Ascending aorta (tissue), 2 donors: ENCODE results near the gene DDHD1. TPM values are rescaled to one million over a fixed set of nuclear protein-coding genes. Genes with fewer than 3 reads are reported as not detected.
"Not testable (repeated sequence)": the region's sequence is repeated elsewhere in the genome, so short reads cannot be mapped to it uniquely, and the experiment has no call there.

Experiments
- DNase-seq, 2 donors: peaks; one replicate each; pipeline ENCODE4 v3.0.0-alpha.2; 2019; ENCODE audit warnings: low spot score in 2 of 2
- H3K27ac ChIP-seq, 2 donors: fragments of 200-600 bp; sonication (generic); one replicate each; pipeline ENCODE4 v1.5.1; 2016 to 2017; ENCODE audit warnings: mild to moderate bottlenecking in 1 of 2
- H3K27me3 ChIP-seq: fragments of 200-600 bp; sonication (generic); one replicate; pipeline ENCODE4 v1.5.1; 2017
- H3K36me3 ChIP-seq, 2 donors: fragments of 200-600 bp; sonication (generic); one replicate each; pipeline ENCODE4 v1.5.1; 2016
- H3K4me1 ChIP-seq, 2 donors: fragments of 200-600 bp; sonication (generic); one replicate each; pipeline ENCODE4 v1.5.1; 2016 to 2017; ENCODE audit warnings: mild to moderate bottlenecking in 1 of 2
- H3K4me3 ChIP-seq, 2 donors: fragments of 200-600 bp; sonication (generic); one replicate each; pipeline ENCODE4 v1.5.1; 2016 to 2017; ENCODE audit warnings: mild to moderate bottlenecking in 1 of 2
- H3K9me3 ChIP-seq, 2 donors: fragments of 200-600 bp; sonication (generic); one replicate each; pipeline ENCODE4 v1.5.1; 2016
- intact Hi-C: fragments of 100-400 bp; cut with DNase I; formaldehyde crosslinking; loops from one replicate; pipeline ENCODE4 v1.15.1; 2023
- total RNA-seq: library from RNA; depleted of rRNA; stranded (reverse); fragments of >200 nt; gene quantifications from one replicate; pipeline ENCODE4 v1.1.0, GENCODE V29; 2016
- TF ChIP-seq, protein P1 (sequence below), 3 experiments: fragments of 200-600 bp in 2 of 3; fragments of 450-650 bp in 1 of 3; sonication (generic) in 2 of 3; IDR thresholded peaks; one replicate each; pipeline ENCODE4 v1.5.1; 2016 to 2019; ENCODE audit warnings: antibody characterized with exemption in 3 of 3, mild to moderate bottlenecking in 1 of 3, moderate library complexity in 1 of 3

Gene DDHD1
- total RNA-seq, 1 donor from 2014 or later: 21.3 TPM

DNA sequence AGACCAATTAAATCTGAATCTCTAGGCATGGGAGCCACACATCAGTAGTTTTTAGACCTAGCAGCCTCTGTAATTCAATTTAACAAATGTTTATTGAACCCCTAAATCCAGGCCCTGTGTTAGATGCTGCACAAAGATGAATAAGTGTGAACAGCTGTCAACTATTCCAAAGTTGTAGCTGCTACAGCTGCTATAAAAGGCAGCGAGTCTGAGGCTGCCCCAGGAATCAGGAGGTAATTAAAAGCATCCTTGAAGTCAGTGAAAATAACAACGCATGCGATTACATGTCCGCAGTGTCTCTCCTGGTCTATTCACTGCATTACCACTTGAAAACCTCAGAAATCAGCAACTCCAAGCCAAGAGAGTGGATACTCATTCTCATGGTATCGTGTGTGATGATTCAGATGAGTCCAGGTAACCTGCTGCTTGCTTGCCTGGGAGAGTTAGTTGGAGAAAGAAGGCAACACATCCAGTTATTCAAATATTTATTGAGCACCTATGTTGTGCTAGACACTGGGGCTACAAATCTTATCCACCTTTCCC, 34.9 kb upstream of the DDHD1 start:
- H3K9me3 ChIP-seq: no peaks in the 10 kb centered on the region
- TF ChIP-seq, protein P1, sequence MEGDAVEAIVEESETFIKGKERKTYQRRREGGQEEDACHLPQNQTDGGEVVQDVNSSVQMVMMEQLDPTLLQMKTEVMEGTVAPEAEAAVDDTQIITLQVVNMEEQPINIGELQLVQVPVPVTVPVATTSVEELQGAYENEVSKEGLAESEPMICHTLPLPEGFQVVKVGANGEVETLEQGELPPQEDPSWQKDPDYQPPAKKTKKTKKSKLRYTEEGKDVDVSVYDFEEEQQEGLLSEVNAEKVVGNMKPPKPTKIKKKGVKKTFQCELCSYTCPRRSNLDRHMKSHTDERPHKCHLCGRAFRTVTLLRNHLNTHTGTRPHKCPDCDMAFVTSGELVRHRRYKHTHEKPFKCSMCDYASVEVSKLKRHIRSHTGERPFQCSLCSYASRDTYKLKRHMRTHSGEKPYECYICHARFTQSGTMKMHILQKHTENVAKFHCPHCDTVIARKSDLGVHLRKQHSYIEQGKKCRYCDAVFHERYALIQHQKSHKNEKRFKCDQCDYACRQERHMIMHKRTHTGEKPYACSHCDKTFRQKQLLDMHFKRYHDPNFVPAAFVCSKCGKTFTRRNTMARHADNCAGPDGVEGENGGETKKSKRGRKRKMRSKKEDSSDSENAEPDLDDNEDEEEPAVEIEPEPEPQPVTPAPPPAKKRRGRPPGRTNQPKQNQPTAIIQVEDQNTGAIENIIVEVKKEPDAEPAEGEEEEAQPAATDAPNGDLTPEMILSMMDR (IDR thresholded peaks at IDR 0.05): no peak
- no peak overlapping the region for H3K27ac ChIP-seq
- H3K4me3 ChIP-seq: no peak overlapping the region
- intact Hi-C loops: no loop called here
- no peaks in the 10 kb centered on the region for H3K4me1 ChIP-seq
- no peaks in the 10 kb centered on the region for H3K36me3 ChIP-seq
- H3K27me3 ChIP-seq: no peaks in the 10 kb centered on the region
- no peak for DNase-seq

DNA sequence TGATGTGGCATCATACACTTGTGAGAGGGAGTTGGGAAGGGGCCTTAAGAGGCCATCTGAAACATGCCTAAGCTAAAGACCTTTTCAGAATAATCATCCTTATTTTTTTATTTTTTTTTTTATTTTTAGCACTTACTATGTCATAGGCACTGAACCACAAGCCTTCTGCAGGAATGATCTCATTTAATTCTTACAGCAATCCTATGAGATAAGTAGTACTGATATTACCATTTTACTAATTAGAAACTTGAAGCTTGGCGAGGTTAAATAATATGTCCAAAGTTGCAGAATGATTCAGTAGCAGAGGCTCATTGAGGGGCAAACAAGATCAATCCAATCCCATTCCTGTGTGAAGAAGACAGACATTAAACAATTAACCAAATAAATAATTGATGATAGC, 33.4 kb upstream of the DDHD1 start:
- H3K4me1 ChIP-seq: no peaks in the 10 kb centered on the region
- no peak for DNase-seq
- intact Hi-C loops: no loop called here

DNA sequence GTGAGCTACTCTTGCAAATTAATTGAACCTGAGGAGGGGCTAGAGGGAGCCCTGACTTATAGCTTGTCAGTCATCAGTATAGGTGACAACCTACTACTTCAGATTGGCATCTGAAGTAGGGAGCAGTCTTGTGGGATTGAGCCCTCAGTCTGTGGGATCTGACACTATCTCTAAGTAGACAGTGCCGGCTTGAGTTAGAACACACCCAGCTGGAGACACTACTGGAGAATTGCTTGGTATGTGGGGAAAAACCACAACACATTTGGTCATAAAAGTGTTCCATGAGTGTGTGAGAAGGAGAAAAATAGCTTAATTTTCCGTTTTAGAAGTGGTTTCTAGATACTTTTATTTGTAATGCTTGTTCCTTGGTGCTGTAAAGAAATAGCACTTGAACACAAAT, 30.5 kb upstream of the DDHD1 start:
- intact Hi-C loops: no loop called here
- H3K4me3 ChIP-seq: no peak overlapping the region
- no peaks in the 10 kb centered on the region for H3K4me1 ChIP-seq
- no peaks in the 10 kb centered on the region for H3K36me3 ChIP-seq
- no peak for DNase-seq
- H3K27ac ChIP-seq: no peak overlapping the region
- no peaks in the 10 kb centered on the region for H3K27me3 ChIP-seq
- TF ChIP-seq, protein P1 (IDR thresholded peaks at IDR 0.05): no peak
- no peaks in the 10 kb centered on the region for H3K9me3 ChIP-seq

More for the DNA sequence above, 33.4 kb upstream of the DDHD1 start:
- no peaks in the 10 kb centered on the region for H3K27me3 ChIP-seq
- H3K9me3 ChIP-seq: no peaks in the 10 kb centered on the region
- H3K27ac ChIP-seq: no peak overlapping the region
- TF ChIP-seq, protein P1 (IDR thresholded peaks at IDR 0.05): no peak
- no peaks in the 10 kb centered on the region for H3K36me3 ChIP-seq
- no peak overlapping the region for H3K4me3 ChIP-seq

DNA sequence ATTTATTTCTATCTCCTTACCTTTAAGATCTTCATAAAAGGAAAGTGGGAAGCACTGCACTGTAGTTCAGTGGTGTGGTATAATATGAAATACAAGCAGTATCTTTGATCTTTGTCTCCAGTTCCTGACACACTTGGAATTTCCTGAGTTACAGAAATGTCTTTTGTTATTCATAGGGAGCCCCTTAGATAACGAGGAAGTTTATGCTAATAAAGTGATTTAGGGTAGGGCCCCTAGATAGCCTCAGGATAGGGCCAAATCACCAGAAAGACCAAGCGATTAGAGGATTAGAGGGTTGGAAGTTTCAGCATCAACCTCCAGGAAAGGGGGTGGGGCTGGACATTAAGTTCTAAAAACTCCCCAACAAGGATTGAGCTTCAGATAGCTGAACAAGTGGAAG, 29.9 kb upstream of the DDHD1 start:
- H3K27me3 ChIP-seq: no peaks in the 10 kb centered on the region
- TF ChIP-seq, protein P1 (IDR thresholded peaks at IDR 0.05): no peak

DNA sequence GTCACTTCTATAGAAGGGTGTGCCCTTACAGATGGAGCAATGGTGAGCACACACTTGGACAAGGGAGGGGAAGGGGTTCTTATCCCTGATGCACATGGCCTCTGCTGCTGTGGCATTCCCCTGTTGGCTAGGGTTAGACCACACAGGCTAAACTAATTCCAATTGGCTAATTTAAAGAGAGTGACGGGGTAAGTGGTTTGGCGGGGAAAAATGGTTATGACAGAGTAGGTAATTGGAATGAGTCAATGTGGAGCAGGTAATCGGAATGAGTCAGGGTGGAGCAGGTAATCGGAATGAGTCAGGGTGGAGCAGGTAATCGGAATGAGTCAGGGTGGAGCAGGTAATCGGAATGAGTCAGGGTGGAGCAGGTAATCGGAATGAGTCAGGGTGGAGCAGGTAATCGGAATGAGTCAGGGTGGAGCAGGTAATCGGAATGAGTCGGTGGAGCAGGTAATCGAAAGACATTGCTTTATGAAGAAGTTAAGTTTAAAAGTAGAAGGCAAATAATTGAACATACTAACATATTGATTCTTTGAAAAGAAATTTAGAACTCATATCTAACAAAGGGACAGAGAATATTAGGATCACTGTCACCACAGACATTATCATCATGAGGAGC, 28.4 kb upstream of the DDHD1 start:
- H3K4me3 ChIP-seq, H3K36me3 ChIP-seq, H3K27ac ChIP-seq, H3K27me3 ChIP-seq, H3K4me1 ChIP-seq, DNase-seq, H3K9me3 ChIP-seq, intact Hi-C loops: not testable (repeated sequence)

More for the DNA sequence above, 29.9 kb upstream of the DDHD1 start:
- H3K27ac ChIP-seq: no peak overlapping the region
- intact Hi-C loops: no loop called here
- no peak for DNase-seq
- no peaks in the 10 kb centered on the region for H3K4me1 ChIP-seq
- no peaks in the 10 kb centered on the region for H3K9me3 ChIP-seq
- no peaks in the 10 kb centered on the region for H3K36me3 ChIP-seq
- H3K4me3 ChIP-seq: no peak overlapping the region

DNA sequence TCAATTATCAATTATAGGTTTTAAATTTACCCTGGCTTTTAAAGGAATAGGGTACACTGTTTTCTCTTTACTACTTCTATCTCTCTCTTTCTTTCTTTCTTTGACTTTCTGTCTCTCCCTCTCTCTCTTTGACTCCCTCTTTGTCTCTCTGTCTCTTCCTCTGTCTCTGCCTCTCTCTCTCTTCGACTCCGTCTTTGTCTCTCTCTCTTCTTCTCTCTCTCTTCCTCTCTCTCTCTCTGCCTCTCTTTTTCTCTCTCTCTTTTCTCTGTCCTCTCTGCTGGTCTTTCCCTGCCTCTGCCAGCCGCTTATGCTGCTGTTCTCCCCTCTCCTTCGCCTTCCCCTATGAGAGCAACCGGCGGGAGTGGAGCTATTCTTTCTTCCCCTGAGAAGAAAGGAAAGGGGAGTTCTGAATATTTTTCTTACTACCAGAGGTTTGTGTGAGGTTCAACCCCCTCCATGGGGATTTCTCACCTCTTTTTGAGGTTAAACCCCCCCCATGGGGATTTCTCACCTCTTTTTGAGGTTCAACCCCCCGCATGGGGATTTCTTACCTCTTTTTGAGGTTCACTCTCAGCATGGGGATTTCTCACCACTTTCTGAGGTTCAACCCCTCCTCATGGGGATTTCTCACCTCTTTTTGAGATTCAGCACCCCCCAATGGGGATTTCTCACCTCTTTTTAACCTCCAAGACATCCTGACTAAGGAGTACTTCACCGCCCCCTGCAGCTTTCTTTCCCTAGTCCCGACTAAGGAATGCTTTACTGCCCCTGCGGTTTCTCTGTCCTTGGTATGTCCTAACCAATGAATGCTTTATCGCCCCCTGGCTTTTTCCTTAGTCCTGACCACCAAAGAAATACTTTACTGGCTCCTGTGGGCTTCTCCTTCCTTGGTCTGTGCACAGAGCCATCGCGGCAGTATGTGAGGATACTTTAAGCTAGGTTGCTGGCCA, 27.4 kb upstream of the DDHD1 start:
- Histone ChIP-seq H3K27me3 (no peaks in the 10 kb centered on the region), H3K4me3 (no peak overlapping the region), H3K4me1 (no peaks in the 10 kb centered on the region), H3K27ac (no peak overlapping the region), H3K9me3 (no peaks in the 10 kb centered on the region), H3K36me3 (no peaks in the 10 kb centered on the region)
- TF ChIP-seq, protein P1 (IDR thresholded peaks at IDR 0.05): peak in 1 of 3 experiments; percentile 19
- intact Hi-C loops: no loop called here
- no peak for DNase-seq

DNA sequence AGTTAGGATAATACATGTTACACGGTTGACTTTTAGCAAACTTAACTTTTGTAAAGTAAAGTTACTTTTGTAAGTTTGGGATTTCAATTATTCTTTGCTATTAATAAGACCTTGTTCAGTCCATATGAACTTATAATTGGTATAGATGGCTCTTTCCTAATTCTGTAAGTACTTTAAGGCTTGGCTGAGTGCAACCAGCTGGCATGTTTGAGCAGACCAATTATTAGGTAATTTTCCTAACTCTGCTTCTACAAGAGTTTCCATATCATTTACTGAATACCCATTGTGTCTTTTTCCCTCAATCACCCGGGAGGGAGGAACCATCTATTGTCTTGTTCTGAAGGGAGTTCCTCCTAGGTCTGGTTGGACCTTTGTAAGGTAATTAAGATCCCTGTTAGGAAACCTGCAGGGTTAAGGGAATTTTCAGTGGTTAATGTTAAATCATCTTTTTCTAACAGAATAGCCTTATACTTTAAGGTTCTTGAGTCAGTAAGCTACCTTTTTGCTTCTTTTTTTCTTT, 26.4 kb upstream of the DDHD1 start:
- intact Hi-C loops: loop anchor here (1.0 kb wide), 1 partner anchor 21 kb away; no protein-coding TSS in a partner anchor

More for the DNA sequence above, 26.4 kb upstream of the DDHD1 start:
- not testable (repeated sequence) for H3K27ac ChIP-seq, DNase-seq, H3K9me3 ChIP-seq, H3K36me3 ChIP-seq, H3K4me3 ChIP-seq, H3K4me1 ChIP-seq, H3K27me3 ChIP-seq
